ENCODE data around the gene MUL1.
"Not testable (repeated sequence)": the region's sequence is repeated elsewhere in the genome, so short reads cannot be mapped to it uniquely, and the experiment has no call there.

Gene MUL1

DNA sequence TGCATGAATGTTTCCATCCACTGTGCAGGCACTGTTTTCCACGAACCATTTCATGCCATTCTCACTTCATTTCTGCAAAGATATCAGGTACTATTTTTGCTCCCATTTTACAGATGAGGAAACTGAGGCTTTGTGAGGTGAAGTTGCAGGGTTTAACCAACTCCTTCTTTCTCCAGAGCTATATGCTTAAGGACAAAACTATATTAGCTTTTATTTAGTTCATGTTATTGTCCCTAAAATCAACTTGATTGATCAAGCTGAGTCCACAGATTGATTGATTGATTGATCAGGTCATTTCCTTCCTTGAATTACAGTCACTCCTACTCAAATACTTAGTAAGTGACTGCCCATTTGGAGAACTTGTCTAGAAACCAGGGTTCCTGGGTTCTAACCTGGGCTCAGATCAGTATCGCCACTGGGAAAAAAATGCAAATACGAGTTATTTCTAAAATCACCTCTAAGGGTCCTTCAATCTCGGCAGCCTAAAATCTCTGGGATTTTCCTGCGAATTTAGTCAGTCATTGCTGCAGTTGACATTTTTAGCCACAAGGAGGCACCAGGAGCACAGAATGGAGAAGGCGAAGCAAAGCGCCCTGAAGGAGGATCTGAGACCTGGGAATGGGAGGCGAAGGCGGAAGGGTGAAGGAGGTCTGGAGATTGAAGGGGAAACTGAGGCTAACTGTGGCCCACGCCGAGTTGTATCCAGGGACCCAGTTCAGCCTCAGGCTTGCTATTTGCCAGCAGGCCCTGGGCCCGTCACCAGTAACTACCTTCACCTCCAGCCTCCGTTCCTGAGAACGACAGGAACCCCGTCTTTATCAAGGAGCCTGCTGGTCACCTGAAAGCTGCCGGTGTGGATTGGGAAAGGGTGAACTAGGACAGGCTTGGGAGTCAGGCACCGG lies 14.3 kb upstream of the MUL1 start:
- H3K9me3 ChIP-seq, result no peaks in the 10 kb centered on the region
- TF ChIP-seq, protein P1, sequence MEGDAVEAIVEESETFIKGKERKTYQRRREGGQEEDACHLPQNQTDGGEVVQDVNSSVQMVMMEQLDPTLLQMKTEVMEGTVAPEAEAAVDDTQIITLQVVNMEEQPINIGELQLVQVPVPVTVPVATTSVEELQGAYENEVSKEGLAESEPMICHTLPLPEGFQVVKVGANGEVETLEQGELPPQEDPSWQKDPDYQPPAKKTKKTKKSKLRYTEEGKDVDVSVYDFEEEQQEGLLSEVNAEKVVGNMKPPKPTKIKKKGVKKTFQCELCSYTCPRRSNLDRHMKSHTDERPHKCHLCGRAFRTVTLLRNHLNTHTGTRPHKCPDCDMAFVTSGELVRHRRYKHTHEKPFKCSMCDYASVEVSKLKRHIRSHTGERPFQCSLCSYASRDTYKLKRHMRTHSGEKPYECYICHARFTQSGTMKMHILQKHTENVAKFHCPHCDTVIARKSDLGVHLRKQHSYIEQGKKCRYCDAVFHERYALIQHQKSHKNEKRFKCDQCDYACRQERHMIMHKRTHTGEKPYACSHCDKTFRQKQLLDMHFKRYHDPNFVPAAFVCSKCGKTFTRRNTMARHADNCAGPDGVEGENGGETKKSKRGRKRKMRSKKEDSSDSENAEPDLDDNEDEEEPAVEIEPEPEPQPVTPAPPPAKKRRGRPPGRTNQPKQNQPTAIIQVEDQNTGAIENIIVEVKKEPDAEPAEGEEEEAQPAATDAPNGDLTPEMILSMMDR (IDR thresholded peaks at IDR 0.05; ENCODE audit: low read depth, low read length), result peak; percentile 79
- no peak overlapping the region for H3K4me3 ChIP-seq (ENCODE audit: low read depth, low read length)
- no peaks in the 10 kb centered on the region for H3K4me1 ChIP-seq
- peak; percentile 78 for DNase-seq
- no peaks in the 10 kb centered on the region for H3K36me3 ChIP-seq
- no peaks in the 10 kb centered on the region for H3K27me3 ChIP-seq

DNA sequence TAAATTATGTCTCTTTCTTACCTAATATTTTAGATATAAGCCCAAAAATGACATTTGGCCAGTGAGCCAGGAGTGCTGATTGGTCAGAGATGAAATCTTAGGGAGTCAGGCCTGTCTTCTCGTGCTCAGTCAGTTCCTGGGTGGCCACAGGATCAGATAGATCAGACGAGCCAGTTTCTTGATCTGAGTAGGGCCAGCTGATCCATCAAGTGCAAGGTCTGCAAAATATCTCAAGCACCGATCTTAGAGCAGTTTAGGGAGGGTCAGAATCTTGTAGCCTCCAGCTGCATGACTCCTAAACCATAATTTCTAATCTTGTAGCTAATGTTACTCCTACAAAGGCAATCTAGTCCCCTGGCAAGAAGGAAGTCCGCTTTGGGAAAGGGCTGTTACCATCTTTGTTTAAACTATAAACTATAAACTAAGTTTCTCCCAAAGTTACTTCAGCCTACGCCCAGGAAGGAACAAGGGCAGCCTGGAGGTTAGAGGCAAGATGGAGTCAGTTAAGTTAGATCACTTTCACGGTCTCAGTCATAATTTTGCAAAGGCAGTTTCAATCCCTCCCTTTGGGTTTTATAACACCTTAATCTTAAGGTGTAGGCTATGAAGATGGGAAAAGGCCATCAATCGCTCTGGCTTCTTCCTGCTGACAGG lies 11.8 kb upstream of the MUL1 start:
- not testable (repeated sequence) for H3K4me3 ChIP-seq (ENCODE audit: low read depth, low read length); DNase-seq; H3K9me3 ChIP-seq; H3K4me1 ChIP-seq; H3K36me3 ChIP-seq; H3K27me3 ChIP-seq

DNA sequence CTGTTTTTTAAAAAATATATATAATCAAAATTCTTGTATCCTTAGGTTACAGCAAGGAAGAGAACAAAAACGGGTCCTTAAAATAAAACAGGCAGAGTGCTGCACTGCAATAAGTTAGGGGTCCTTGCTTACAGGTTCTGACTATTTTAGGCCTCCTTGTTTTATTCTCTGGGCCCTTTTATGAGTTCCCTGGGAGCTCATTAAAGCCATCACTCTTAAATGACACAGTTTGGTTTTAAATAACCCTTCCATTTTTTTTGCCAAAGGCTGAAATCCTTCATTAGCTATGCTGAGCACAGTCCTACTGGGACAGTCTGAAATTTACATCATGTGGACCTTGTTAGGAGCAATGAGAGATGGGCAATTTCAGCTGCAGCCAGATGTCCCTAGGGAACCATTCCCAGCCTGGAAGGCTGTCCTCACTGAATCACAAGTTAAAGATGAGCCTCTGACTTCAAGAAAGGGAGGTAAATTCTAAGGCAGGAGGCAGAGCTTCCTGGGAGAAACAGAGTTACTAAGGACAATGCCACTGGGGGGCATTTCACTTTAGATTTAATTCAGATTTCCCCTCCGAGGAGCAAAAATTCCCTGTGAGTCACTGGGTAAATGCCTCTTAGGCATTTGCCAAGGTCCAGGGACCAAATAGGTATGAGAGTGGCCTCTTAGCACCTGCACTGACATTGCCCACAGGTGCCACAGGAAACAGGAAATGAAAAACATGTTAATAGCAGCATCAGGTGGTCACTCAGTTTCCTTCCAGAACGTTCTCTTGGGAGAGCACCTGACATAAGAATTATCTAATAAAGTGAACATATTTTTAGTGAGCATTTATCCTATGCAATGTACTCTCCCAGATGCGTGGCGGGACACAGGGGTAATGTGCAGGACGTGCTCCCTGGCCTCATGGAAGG lies 3.8 kb upstream of the MUL1 start:
- Histone ChIP-seq H3K4me3 (ENCODE audit: low read depth, low read length) (no peak overlapping the region), H3K4me1 (no peaks in the 10 kb centered on the region), H3K36me3 (no peaks in the 10 kb centered on the region), H3K27me3 (no peaks in the 10 kb centered on the region), H3K9me3 (no peaks in the 10 kb centered on the region)
- DNase-seq, result no peak
- TF ChIP-seq, protein P1 (IDR thresholded peaks at IDR 0.05; ENCODE audit: low read depth, low read length), result no peak

DNA sequence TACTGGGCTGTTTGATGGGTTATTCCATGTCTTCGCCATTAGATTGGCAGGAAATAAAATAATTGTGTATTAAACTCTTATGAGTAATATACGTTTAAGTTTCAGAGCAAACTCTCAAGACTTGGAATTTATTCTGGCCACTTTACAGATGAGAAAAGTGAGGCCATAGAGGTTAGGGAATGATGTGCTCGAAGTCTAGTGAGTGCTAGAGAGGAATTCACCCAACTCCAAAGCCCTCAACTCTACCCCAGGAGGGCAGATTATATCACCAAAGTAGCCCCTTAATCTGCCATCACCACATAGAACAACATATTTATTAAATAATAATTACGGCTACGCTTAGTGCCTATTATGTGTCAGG lies 440 bp upstream of the MUL1 start:
- no peaks in the 10 kb centered on the region for H3K27me3 ChIP-seq

DNA sequence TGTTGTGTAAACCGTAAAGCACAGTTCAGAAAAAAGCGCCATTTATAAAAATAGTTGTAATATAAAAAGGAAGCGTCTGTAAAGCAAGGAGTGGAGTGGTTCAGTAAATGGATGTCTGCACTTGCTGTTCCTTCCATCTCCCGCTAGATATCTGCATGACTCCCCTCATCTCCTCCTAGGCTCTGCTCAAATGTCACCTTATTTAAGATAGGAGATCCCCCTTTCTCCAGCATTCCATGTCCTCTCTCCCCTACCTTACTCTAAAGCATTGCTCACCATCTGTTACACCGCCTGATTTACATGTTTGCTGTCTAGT lies 745 bp downstream of the MUL1 start:
- 0 out of 2 replicates have a peak, but pooled peaks cover under 1% of the 10 kb centered on the region for H3K36me3 ChIP-seq
- TF ChIP-seq, protein P1 (IDR thresholded peaks at IDR 0.05; ENCODE audit: low read depth, low read length), result no peak
- no peak for DNase-seq
- H3K4me3 ChIP-seq (ENCODE audit: low read depth, low read length), result peak overlapping the region; percentile 89
- H3K4me1 ChIP-seq, result no peaks in the 10 kb centered on the region
- no peaks in the 10 kb centered on the region for H3K9me3 ChIP-seq
- H3K27me3 ChIP-seq, result no peaks in the 10 kb centered on the region

More for the DNA sequence above, 440 bp upstream of the MUL1 start:
- DNase-seq, result no peak
- no peaks in the 10 kb centered on the region for H3K9me3 ChIP-seq
- H3K36me3 ChIP-seq, result no peaks in the 10 kb centered on the region
- peak overlapping the region; percentile 89 for H3K4me3 ChIP-seq (ENCODE audit: low read depth, low read length)
- TF ChIP-seq, protein P1 (IDR thresholded peaks at IDR 0.05; ENCODE audit: low read depth, low read length), result no peak
- no peaks in the 10 kb centered on the region for H3K4me1 ChIP-seq

DNA sequence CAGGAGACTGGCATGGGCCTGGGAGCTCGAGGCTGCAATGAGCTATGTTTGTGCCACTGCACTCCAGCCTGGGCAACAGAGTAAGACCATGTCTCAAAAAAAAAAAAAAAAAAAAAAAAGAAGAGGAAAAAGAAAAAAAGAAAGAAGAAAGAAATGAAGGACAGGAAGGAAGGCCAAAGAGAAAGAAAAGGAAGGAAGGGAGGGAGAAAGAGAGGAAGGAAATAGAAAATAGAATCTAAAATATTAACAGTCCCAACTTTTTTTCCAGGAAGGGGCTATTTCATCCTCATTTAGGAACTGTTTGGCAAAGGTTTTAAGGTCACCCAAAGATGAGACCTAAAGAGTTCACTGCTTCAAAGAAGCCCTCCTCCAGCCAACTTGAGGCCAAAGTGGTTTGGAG lies 2.5 kb downstream of the MUL1 start:
- H3K9me3 ChIP-seq, result no peaks in the 10 kb centered on the region
- TF ChIP-seq, protein P1 (IDR thresholded peaks at IDR 0.05; ENCODE audit: low read depth, low read length), result no peak
- no peak overlapping the region for H3K4me3 ChIP-seq (ENCODE audit: low read depth, low read length)
- no peaks in the 10 kb centered on the region for H3K4me1 ChIP-seq
- H3K27me3 ChIP-seq, result no peaks in the 10 kb centered on the region
- peaks cover 3% of the 10 kb centered on the region; the same call in 1 of the 2 replicates for H3K36me3 ChIP-seq
- no peak for DNase-seq

All from BE2C (cell line).